ENCODE results near the gene MRPS18B. TPM values are rescaled to one million over a fixed set of nuclear protein-coding genes. Genes with fewer than 3 reads are reported as not detected.

The MRPS18B gene
- total RNA-seq, 4 donors from 2014 or later: 45.1 to 62.8 (median 48.2) TPM

- no peak for TF ChIP-seq CTCF (IDR thresholded peaks at IDR 0.05; ENCODE audit: low read depth)
Observed at GRCh38 chr6:30645989-30646388, 28.3 kb downstream of the MRPS18B start.

- TF ChIP-seq CTCF (IDR thresholded peaks at IDR 0.05; ENCODE audit: low read depth): no peak
Observed at GRCh38 chr6:30646450-30647241, 29.0 kb downstream of the MRPS18B start, which contains the start of gene C6orf136. Gene C6orf136 (plus strand): TSS chr6:30647133. CDS start chr6:30647232, 99 bp downstream.

GRCh38 chr6:30647242-30648116 is 29.8 kb downstream of the MRPS18B start:
- no peak for TF ChIP-seq CTCF (IDR thresholded peaks at IDR 0.05; ENCODE audit: low read depth)

DNA sequence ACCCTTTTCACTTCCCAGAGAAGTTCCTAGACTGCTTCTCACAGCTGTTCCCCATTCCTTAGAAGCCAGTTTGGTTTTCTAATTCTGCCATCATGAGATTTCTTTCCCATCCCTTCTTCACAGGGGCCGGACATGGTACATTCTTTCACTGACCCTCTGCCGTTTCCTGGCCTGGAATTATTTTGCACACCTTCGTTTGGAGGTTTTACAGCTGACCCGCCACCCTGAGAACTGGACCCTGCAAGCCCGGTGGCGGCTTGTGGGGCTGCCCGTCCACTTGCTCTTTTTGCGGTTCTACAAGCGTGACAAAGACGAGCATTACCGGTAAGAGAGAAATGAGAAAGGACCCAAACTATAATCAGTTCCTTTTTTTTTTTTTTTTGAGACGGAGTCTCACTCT is 33.5 kb downstream of the MRPS18B start:
- TF ChIP-seq CTCF (IDR thresholded peaks at IDR 0.05; ENCODE audit: low read depth): no peak

DNA sequence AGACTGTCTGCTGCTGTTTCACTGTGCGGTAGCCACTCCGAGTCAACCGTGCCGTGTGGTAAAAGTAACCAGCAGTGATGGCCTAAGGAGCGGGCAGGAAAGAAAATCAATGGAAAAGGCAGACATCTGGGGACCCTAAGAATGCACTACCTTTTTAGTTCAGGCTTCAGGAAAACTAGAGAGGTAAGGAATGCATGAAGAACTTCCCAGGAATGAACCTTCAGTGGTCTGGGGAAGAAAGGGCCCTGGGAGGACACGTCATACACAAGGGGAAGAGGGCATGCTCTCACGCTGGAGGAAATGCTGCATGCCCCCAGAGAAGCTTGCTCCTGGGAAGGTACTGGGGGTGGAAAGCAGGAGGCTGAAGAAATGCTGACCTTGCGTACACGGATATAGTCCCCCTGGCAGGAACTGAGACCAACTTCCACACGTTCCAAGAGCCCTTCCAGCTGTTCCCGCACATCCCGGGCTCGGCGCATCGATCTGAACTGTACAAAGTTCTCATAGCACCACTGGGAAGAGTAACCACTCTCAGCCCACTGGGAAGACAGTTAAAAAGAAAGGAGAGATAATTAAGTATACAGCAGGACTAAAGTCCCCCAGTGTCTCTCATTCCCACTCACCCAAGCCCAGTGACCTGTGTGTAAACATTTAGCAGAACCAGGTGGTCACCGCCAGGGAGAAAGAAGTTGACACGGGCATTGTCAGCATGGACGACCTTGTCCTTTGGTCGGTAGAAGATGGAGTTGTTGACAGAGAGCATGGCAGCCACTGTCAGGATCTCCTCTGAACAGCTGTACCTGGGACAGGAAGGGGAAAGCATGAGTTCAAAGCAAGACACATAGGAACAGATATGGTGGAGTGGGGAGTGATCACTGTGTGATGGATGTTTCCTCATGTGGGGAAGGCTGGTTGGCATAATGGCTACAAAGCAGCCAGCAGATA is 37.4 kb downstream of the MRPS18B start:
- TF ChIP-seq CTCF (IDR thresholded peaks at IDR 0.05; ENCODE audit: low read depth): no peak

DNA sequence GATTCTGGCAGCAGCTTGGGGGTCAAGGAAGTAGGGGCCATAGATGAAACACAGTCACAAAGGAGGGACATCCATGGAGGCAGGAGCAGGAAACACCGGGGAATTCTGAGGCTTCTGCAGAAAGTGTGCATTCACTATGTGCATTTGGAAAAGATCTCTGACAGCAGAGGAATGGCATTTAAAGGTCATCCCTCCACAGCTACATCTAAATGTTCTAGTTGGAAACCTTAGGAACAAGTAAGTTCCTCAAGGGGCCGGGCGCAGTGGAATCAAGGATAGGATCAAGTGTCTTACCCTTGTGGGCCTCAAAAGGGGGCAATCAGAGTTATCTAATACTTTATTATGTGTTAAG is 38.1 kb downstream of the MRPS18B start:
- TF ChIP-seq CTCF (IDR thresholded peaks at IDR 0.05; ENCODE audit: low read depth): no peak

Measured in subcutaneous adipose tissue (tissue), 4 donors.